GM18502 (cell line): ENCODE measurements around the gene VAV2.
"Not testable (repeated sequence)": the region's sequence is repeated elsewhere in the genome, so short reads cannot be mapped to it uniquely, and the experiment has no call there.

Experiments used
- ATAC-seq: cut with Tn5 transposase; IDR thresholded peaks from one replicate; pipeline ENCODE4 v1.9.1; 2021; ENCODE audit warnings: mild to moderate bottlenecking; ENCODE audit not compliant: unreplicated experiment, poor library complexity

VAV2 gene

GRCh38 chr9:133767008-133767407 lies 225.1 kb downstream of the VAV2 start:
- ATAC-seq: no peak

DNA sequence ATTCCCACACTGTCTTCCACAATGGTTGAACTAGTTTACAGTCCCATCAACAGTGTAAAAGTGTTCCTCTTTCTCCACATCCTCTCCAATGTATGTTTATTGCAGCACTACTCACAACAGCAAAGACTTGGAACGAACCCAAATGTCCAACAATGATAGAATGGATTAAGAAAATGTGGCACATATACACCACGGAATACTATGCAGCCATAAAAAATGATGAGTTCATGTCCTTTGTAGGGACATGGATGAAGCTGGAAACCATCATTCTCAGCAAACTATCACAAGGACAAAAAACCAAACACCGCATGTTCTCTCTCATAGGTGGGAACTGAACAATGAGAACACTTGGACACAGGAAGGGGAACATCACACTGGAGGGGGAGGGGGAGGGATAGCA lies 225.9 kb downstream of the VAV2 start:
- not testable (repeated sequence) for ATAC-seq

GRCh38 chr9:133763272-133764183 lies 228.6 kb downstream of the VAV2 start:
- no peak for ATAC-seq

DNA sequence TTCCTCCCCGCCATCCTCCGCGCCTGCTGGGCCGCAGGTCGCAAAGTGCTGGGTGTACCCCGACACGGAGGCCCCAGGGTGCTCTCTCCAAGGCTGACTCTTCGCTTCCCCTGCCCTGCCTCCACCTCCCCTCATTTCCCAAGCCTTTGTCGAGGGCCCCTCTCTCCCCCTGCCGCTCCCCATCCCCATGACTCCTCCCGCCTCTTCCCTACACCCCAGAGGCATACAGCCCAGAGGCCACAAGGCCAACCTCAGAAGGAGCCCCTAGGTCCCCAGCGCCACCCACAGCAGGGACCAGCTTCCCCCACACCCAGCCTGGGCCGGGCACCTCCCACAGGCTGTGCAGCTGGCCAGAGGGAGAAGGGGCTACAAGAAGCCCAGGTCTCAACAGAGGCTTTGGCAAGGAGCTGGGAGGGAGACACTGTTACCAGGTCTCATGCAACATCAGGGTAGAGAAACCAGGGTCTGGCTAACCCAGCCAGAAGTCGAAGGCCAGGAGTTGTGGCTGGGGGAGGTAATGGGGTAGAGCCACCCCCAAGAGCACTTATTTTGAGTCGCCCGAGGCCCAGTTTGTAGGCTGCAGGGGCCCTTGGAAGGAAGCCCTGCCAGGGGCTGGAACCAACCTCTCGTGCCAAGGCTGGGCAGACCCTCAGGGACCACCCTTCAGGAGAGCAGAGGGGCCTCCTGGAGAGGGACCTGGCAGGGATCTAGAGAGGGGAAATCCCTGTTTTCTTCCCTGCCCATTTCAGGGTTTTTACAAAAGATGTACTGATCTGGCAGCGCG lies 229.4 kb downstream of the VAV2 start:
- ATAC-seq: no peak

DNA sequence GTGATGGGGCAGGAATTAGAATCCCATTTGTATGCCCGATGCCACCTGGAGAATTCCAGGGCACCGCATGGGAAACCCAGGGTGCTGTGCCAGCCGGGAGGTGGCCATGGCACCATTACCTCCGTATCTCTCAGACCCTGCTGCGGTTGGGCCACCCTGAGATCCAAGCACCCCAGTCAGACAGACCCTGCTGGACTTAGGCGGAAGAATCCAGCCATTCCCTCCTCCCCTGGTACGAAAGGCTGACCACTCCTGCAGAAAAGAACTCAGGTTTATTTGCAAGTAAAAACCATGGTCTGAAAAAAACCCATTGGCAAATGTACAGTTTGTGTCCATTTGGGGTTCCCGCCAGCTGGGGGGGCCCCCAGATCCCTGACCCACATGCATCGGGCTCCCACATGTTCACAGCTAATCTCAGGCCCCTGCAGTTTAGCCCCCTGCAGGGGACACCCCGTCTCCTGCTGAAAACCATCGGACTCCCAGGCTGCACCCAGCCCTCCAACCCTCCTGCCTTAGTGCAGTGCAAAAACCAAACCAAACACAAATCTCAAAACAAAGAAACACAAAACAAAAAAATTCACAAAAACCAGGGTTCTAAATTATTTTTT lies 230.4 kb downstream of the VAV2 start:
- ATAC-seq: no peak

DNA sequence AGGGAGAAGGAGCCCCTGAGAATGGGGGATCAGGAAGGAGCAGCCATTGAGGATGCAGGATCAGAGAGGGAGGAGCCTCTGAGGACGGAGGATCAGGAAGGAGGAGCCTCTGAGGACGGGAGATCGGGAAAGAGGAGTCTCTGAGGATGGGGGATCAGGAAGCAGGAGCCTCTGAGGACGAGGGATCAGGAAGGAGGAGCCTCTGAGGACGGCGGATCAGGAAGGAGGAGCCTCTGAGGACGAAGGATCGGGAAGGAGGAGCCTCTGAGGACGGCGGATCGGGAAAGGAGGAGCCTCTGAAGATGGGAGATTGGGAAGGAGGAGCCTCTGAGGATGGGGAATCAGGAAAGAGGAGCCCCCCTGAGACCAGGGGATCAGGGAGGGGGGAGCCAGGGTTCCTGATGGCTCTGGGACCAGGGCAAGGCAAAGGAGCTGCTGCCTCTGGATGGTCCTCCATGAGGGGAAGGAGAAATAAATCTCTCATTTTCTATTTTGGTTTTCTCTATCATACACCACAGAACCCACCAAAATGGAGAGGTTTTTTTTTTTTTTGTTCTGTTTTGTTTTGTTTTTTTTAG lies 231.3 kb downstream of the VAV2 start:
- ATAC-seq: no peak

GRCh38 chr9:133759946-133760345 lies 232.2 kb downstream of the VAV2 start:
- no peak for ATAC-seq

- no peak for ATAC-seq
Observed at GRCh38 chr9:133759146-133759900, 232.8 kb downstream of the VAV2 start.

- no peak for ATAC-seq
Observed at GRCh38 chr9:133758228-133758627, 233.9 kb downstream of the VAV2 start.

GRCh38 chr9:133754688-133755227 lies 237.4 kb downstream of the VAV2 start:
- no peak for ATAC-seq

DNA sequence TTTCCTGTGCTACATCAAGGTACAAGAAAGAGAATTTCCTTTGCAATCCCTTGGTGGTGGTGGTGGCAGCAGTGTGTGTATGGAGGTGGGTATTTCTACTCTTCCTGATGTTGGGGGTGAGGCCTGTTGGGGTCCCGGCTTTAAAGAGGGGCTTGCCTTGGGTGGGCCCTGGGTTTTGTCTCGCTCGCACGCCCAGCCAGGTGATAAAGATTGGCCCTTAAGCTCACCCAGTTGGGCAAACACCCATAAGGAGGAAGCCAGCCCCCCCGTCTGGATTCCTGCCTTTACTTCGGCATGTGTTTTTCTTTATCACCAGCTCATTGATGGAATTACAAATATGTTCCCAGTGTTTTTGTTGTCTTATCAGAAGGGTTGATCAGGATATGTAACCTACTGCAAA lies 237.9 kb downstream of the VAV2 start:
- no peak for ATAC-seq

- ATAC-seq: no peak
Observed at GRCh38 chr9:133752739-133753446, 239.2 kb downstream of the VAV2 start.

DNA sequence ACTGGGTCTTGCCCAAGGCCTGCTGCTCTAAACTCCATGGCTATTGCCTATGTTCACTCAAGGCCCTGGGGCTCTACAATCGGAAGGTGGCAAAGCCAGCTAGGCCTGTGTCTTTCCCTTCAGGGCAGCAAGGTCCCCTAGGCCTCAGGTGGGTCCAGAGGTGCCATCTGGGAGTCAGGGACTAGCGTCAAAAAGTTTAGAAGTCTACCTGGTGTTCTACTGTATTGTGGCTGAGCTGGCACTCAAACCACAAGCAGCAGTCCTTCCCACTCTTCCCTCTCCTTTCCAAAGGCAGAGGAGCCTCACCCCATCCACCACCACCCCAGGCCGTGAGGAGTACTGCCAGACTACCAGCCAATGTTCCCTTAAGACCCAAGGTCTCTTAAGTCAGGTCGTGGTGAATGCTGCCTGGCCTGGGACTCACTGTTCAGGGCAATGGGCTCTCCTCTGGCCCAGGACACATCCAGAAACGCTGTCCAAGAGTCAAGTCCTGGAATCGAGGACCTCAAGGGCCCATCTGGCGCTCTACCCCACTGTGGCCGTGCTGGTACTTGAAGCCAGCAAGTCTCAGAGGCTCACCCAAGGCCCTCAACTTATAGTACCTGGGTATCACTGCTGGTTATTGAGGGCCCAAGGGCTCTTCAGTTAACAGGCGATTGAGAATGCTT lies 241.0 kb downstream of the VAV2 start:
- ATAC-seq: no peak

- ATAC-seq: no peak
Observed at GRCh38 chr9:133747309-133747708, 244.8 kb downstream of the VAV2 start.

DNA sequence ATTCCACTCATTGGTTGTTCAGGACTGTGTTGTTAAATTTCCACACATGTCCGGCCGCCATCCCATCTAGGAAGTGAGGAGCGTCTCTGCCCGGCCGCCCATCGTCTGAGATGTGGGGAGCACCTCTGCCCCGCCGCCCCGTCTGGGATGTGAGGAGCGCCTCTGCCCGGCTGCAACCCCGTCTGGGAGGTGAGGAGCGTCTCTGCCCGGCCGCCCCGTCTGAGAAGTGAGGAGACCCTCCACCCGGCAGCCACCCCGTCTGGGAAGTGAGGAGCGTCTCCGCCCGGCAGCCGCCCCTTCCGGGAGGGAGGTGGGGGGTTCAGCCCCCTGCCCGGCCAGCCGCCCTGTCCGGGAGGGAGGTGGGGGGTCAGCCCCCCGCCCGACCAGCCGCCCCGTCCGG lies 247.6 kb downstream of the VAV2 start:
- ATAC-seq: not testable (repeated sequence)

DNA sequence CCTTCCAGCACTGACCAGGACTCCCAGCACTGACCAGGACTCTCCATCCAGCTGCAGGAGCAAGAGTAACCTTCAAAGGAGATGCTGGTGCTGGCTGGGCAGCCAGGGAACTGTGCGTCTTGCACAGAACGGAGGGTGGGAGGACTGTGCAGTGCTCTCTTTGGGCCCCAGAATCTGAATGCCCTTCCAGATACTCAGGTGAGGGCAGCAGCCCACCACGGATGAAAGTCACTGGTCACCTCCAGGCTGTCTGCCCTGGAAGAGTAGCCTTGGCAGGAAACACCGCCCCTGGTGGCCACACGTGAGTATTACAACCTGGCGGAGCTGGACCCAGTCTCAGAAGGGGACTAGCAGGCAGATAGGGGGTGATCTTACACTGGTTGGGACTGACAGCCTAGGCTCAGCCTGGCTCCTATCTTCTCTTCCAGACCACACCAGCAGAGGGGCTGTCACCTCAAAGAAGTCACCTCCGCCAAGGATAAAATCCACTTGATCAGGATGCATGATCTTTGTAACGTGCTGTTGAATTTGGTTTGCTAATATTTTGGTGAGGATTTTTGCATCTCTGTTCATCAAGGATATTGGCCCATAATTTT lies 249.2 kb downstream of the VAV2 start:
- no peak for ATAC-seq

- no peak for ATAC-seq
Observed at GRCh38 chr9:133742251-133742650, 249.9 kb downstream of the VAV2 start.

DNA sequence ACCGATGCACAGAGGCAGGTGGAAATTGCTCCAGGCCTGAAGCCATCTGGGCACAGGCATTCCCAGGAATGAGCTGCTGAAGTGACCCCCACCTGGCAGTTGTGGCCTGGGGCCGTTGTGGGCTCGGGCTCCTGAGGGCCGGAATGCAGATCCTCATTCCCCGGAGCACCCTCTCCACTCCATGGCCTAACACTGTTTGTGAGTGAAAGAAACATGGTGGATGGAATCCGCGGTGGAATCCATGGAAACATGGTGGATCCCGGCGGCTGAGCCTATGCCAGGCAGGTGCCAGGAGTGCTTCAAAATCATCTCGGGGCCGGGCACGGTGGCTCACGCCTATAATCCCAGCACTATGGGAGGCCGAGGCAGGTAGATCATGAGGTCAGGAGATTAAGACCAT lies 250.4 kb downstream of the VAV2 start:
- no peak for ATAC-seq
